ENCODE data around the gene CDH1. TPM values are rescaled to one million over a fixed set of nuclear protein-coding genes. Genes with fewer than 3 reads are reported as not detected.

Gene CDH1
- total and polyA plus RNA-seq, 2 experiments from 2014 or later = 64.1 to 142 TPM

DNA sequence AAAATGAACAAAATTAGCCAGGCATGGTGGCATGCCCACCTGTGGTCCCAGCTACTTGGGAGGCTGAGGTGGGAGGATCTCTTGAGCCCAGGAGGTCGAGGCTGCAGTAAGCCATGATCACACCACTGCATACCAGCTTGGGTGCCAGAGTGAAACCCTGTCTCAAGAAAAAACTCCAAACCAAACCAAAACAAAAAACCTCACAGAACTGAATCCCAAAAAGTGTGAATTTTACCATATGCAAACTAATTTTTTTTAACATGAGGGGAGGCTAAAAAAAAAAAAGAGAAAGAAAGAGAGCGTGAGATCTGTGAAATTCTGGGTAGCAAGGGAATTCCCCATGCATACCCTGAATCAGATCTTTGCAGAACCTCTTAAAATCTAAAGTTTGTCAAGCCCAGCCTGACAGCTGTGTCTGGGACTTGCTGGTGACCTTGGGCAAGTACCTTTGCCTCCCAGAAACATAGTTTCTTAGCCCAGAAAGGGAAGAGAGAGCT lies 17.1 kb upstream of the CDH1 start (continued):
- TF ChIP-seq, protein P1, sequence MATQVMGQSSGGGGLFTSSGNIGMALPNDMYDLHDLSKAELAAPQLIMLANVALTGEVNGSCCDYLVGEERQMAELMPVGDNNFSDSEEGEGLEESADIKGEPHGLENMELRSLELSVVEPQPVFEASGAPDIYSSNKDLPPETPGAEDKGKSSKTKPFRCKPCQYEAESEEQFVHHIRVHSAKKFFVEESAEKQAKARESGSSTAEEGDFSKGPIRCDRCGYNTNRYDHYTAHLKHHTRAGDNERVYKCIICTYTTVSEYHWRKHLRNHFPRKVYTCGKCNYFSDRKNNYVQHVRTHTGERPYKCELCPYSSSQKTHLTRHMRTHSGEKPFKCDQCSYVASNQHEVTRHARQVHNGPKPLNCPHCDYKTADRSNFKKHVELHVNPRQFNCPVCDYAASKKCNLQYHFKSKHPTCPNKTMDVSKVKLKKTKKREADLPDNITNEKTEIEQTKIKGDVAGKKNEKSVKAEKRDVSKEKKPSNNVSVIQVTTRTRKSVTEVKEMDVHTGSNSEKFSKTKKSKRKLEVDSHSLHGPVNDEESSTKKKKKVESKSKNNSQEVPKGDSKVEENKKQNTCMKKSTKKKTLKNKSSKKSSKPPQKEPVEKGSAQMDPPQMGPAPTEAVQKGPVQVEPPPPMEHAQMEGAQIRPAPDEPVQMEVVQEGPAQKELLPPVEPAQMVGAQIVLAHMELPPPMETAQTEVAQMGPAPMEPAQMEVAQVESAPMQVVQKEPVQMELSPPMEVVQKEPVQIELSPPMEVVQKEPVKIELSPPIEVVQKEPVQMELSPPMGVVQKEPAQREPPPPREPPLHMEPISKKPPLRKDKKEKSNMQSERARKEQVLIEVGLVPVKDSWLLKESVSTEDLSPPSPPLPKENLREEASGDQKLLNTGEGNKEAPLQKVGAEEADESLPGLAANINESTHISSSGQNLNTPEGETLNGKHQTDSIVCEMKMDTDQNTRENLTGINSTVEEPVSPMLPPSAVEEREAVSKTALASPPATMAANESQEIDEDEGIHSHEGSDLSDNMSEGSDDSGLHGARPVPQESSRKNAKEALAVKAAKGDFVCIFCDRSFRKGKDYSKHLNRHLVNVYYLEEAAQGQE (IDR thresholded peaks at IDR 0.05; ENCODE audit: unreplicated experiment) = no peak
- TF ChIP-seq, protein P2, sequence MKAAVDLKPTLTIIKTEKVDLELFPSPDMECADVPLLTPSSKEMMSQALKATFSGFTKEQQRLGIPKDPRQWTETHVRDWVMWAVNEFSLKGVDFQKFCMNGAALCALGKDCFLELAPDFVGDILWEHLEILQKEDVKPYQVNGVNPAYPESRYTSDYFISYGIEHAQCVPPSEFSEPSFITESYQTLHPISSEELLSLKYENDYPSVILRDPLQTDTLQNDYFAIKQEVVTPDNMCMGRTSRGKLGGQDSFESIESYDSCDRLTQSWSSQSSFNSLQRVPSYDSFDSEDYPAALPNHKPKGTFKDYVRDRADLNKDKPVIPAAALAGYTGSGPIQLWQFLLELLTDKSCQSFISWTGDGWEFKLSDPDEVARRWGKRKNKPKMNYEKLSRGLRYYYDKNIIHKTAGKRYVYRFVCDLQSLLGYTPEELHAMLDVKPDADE (IDR thresholded peaks at IDR 0.05) = no peak
- TF ChIP-seq EZH2 (IDR thresholded peaks at IDR 0.05; ENCODE audit: low read depth, unreplicated experiment) (no peak), JUNB (IDR thresholded peaks at IDR 0.05; ENCODE audit: unreplicated experiment) (no peak), EZH2phosphoT487 (IDR thresholded peaks at IDR 0.05; ENCODE audit: unreplicated experiment) (no peak), ZNF331 (CRISPR knock-in tag; IDR thresholded peaks at IDR 0.05; ENCODE audit: low read depth) (no peak), CREB1 (CRISPR knock-in tag; IDR thresholded peaks at IDR 0.05; ENCODE audit: low read depth) (no peak)

DNA sequence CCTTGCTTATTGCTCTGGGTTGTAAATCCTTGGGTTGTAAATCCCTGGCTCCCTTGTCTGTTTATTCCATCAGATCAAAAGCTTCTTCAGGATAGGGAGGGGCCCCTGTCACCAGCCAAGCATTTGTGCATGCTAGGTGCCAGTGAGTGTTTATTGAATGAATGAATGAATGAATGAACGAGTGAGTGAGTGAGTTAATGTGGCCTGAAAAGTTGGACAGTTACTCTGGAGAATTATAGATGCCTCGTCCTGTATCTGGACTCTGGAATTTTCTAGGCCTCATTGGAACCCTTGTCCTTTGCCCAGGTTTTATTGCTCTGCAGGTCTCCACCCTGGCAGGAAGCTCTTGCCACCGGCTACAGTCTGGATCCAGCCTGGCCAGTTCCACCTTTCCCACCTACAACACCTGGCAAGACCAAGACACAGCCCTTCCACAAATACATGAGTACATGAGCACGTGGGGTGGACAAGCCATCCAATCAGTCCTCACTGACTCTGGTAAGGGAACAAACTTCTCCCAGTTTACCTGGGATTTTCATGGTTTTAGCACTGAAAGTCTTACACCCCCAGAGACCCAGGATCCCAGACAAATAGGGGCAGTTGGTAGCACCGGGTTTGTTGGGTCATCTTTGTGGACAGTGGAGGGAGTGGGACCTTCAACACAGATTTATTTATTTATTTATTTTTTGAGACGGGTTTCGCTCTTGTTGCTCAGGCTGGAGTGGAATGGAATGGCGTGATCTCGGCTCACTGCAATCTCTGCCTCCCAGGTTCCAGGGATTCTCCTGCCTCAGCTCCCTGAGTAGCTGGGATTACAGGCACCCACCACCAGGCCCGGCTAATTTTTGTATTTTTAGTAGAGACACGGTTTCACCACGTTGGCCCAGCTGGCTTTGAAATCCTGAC lies 14.7 kb upstream of the CDH1 start:
- H3K27ac Mint-ChIP-seq = no peak overlapping the region
- ATAC-seq (no peak), DNase-seq (ENCODE audit: low spot score) (no peak)
- H3K27me3 ChIP-seq (ENCODE audit: insufficient read depth) = no peaks in the 10 kb centered on the region
- no peaks in the 10 kb centered on the region for H3K4me1 ChIP-seq (ENCODE audit: insufficient read depth)
- no peaks in the 10 kb centered on the region for H3K27me3 Mint-ChIP-seq (ENCODE audit: insufficient read depth, low read depth, poor library complexity)
- H3K9me2 ChIP-seq (ENCODE audit: insufficient read depth) = no peaks in the 10 kb centered on the region; the same call in 1 of the 2 replicates
- no peak overlapping the region for H2AFZ ChIP-seq
- H3K79me2 ChIP-seq (replicated peaks; ENCODE audit: insufficient read depth) = no peaks in the 10 kb centered on the region
- H3K36me3 ChIP-seq (ENCODE audit: insufficient read depth) = no peaks in the 10 kb centered on the region
- no peaks in the 10 kb centered on the region for H3F3A ChIP-seq (replicated peaks; ENCODE audit: low read depth)
- H3K4me3 Mint-ChIP-seq = no peak overlapping the region
- H3K4me2 ChIP-seq = no peak overlapping the region
- no peaks in the 10 kb centered on the region for H3K4me1 Mint-ChIP-seq
- no peaks in the 10 kb centered on the region; the same call in 2 of the 3 replicates for H3K36me3 Mint-ChIP-seq (ENCODE audit: low read depth)
- no peak overlapping the region for H3K27ac ChIP-seq (ENCODE audit: low read depth)
- H3K9me3 Mint-ChIP-seq = peaks cover 3% of the 10 kb centered on the region; the same call in 1 of the 3 replicates
- H4K20me1 ChIP-seq (replicated peaks; ENCODE audit: insufficient read depth) = no peaks in the 10 kb centered on the region
- H3K4me3 ChIP-seq = no peak overlapping the region
- TF ChIP-seq ZNF114 (CRISPR knock-in tag; IDR thresholded peaks at IDR 0.05) (no peak), CREB1 (CRISPR knock-in tag; IDR thresholded peaks at IDR 0.05; ENCODE audit: low read depth) (no peak)
- TF ChIP-seq, protein P2 (IDR thresholded peaks at IDR 0.05) = no peak
- TF ChIP-seq, protein P3, sequence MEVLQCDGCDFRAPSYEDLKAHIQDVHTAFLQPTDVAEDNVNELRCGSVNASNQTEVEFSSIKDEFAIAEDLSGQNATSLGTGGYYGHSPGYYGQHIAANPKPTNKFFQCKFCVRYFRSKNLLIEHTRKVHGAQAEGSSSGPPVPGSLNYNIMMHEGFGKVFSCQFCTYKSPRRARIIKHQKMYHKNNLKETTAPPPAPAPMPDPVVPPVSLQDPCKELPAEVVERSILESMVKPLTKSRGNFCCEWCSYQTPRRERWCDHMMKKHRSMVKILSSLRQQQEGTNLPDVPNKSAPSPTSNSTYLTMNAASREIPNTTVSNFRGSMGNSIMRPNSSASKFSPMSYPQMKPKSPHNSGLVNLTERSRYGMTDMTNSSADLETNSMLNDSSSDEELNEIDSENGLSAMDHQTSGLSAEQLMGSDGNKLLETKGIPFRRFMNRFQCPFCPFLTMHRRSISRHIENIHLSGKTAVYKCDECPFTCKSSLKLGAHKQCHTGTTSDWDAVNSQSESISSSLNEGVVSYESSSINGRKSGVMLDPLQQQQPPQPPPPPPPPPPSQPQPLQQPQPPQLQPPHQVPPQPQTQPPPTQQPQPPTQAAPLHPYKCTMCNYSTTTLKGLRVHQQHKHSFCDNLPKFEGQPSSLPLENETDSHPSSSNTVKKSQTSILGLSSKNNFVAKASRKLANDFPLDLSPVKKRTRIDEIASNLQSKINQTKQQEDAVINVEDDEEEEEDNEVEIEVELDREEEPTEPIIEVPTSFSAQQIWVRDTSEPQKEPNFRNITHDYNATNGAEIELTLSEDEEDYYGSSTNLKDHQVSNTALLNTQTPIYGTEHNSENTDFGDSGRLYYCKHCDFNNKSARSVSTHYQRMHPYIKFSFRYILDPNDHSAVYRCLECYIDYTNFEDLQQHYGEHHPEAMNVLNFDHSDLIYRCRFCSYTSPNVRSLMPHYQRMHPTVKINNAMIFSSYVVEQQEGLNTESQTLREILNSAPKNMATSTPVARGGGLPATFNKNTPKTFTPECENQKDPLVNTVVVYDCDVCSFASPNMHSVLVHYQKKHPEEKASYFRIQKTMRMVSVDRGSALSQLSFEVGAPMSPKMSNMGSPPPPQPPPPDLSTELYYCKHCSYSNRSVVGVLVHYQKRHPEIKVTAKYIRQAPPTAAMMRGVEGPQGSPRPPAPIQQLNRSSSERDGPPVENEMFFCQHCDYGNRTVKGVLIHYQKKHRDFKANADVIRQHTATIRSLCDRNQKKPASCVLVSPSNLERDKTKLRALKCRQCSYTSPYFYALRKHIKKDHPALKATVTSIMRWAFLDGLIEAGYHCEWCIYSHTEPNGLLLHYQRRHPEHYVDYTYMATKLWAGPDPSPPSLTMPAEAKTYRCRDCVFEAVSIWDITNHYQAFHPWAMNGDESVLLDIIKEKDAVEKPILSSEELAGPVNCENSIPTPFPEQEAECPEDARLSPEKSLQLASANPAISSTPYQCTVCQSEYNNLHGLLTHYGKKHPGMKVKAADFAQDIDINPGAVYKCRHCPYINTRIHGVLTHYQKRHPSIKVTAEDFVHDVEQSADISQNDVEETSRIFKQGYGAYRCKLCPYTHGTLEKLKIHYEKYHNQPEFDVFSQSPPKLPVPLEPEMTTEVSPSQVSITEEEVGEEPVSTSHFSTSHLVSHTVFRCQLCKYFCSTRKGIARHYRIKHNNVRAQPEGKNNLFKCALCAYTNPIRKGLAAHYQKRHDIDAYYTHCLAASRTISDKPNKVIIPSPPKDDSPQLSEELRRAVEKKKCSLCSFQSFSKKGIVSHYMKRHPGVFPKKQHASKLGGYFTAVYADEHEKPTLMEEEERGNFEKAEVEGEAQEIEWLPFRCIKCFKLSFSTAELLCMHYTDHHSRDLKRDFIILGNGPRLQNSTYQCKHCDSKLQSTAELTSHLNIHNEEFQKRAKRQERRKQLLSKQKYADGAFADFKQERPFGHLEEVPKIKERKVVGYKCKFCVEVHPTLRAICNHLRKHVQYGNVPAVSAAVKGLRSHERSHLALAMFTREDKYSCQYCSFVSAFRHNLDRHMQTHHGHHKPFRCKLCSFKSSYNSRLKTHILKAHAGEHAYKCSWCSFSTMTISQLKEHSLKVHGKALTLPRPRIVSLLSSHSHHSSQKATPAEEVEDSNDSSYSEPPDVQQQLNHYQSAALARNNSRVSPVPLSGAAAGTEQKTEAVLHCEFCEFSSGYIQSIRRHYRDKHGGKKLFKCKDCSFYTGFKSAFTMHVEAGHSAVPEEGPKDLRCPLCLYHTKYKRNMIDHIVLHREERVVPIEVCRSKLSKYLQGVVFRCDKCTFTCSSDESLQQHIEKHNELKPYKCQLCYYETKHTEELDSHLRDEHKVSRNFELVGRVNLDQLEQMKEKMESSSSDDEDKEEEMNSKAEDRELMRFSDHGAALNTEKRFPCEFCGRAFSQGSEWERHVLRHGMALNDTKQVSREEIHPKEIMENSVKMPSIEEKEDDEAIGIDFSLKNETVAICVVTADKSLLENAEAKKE (CRISPR knock-in tag; IDR thresholded peaks at IDR 0.05) = no peak

Measured in GM23338 (cell line).